Measurements from ENCODE around the gene SMIM5. TPM values are rescaled to one million over a fixed set of nuclear protein-coding genes. Genes with fewer than 3 reads are reported as not detected.

The SMIM5 gene
- total RNA-seq, 1 donor from 2014 or later: not detected

- Mint-ChIP-seq H3K36me3 (peaks cover 14% of the 10 kb centered on the region), H3K4me1 (peaks cover 38% of the 10 kb centered on the region), H3K9me3 (no peaks in the 10 kb centered on the region), H3K4me3 (no peak overlapping the region), H3K27ac (no peak overlapping the region), H3K27me3 (ENCODE audit: insufficient read depth, low read depth) (no peaks in the 10 kb centered on the region)
- Histone ChIP-seq H3K4me1 (peaks cover 47% of the 10 kb centered on the region), H3F3A (ENCODE audit: low read depth) (peaks cover 47% of the 10 kb centered on the region), H3K9ac (no peak overlapping the region), H2AFZ (replicated peaks) (no peak overlapping the region), H3K27ac (no peak overlapping the region), H3K4me3 (no peak overlapping the region), H3K36me3 (no peaks in the 10 kb centered on the region), H3K79me2 (ENCODE audit: low read depth) (peaks cover 63% of the 10 kb centered on the region), H4K20me1 (ENCODE audit: low read depth) (peaks cover 99% of the 10 kb centered on the region), H3K4me2 (no peak overlapping the region), H3K27me3 (no peaks in the 10 kb centered on the region), H3K9me3 (ENCODE audit: low read depth) (no peaks in the 10 kb centered on the region)
- no peak for TF ChIP-seq EZH2phosphoT487 (IDR thresholded peaks at IDR 0.05)
- TF ChIP-seq EZH2 (IDR thresholded peaks at IDR 0.05): no peak
- no peak for TF ChIP-seq CTCF (IDR thresholded peaks at IDR 0.05)
- no peak for DNase-seq (ENCODE audit: low spot score)
Observed at GRCh38 chr17:75689441-75689873, 56.2 kb downstream of the SMIM5 start.

Other genes with a start within 250 kb of the SMIM5 start
- gene GRB2, start 227.8 kb upstream of the SMIM5 start, total RNA-seq (ENCODE audit: low replicate concordance): 71.0 and 72.5 TPM in 2 replicates
- 23.6 and 96.8 TPM in 2 replicates for gene TMEM94, start 176.8 kb upstream of the SMIM5 start, total RNA-seq (ENCODE audit: low replicate concordance)
- 5.7 and 12.6 TPM in 2 replicates for gene CASKIN2, start 117.9 kb upstream of the SMIM5 start, total RNA-seq (ENCODE audit: low replicate concordance)
- 20.5 and 47.8 TPM in 2 replicates for gene TSEN54, start 116.9 kb upstream of the SMIM5 start, total RNA-seq (ENCODE audit: low replicate concordance)
- 16.6 and 60.2 TPM in 2 replicates for gene LLGL2, start 107.7 kb upstream of the SMIM5 start, total RNA-seq (ENCODE audit: low replicate concordance)
- 10.2 and 17.1 TPM in 2 replicates for gene MYO15B, start 45.6 kb upstream of the SMIM5 start, total RNA-seq (ENCODE audit: low replicate concordance)
- 22.7 and 27.3 TPM in 2 replicates for gene RECQL5, start 33.7 kb downstream of the SMIM5 start, total RNA-seq (ENCODE audit: low replicate concordance)
- 72.9 and 75.8 TPM in 2 replicates for gene SAP30BP, start 33.9 kb downstream of the SMIM5 start, total RNA-seq (ENCODE audit: low replicate concordance)
- 1.1 TPM in 1 of 2 replicates, not detected in the other for gene ITGB4, start 88.0 kb downstream of the SMIM5 start, total RNA-seq (ENCODE audit: low replicate concordance)
- 6.5 and 27.3 TPM in 2 replicates for gene GALK1, start 131.8 kb downstream of the SMIM5 start, total RNA-seq (ENCODE audit: low replicate concordance)
- gene UNK, start 151.4 kb downstream of the SMIM5 start, total RNA-seq (ENCODE audit: low replicate concordance): 38.5 and 43.0 TPM in 2 replicates
- 0.09 and 0.96 TPM in 2 replicates for gene UNC13D, start 211.0 kb downstream of the SMIM5 start, total RNA-seq (ENCODE audit: low replicate concordance)
- gene WBP2, start 221.9 kb downstream of the SMIM5 start, total RNA-seq (ENCODE audit: low replicate concordance): 20.9 and 23.8 TPM in 2 replicates
- gene TRIM47, start 245.1 kb downstream of the SMIM5 start, total RNA-seq (ENCODE audit: low replicate concordance): 0.90 and 1.3 TPM in 2 replicates

Measured in neural progenitor cell (in vitro differentiated cells).